ENCODE results near the gene PDZD7.

DNA sequence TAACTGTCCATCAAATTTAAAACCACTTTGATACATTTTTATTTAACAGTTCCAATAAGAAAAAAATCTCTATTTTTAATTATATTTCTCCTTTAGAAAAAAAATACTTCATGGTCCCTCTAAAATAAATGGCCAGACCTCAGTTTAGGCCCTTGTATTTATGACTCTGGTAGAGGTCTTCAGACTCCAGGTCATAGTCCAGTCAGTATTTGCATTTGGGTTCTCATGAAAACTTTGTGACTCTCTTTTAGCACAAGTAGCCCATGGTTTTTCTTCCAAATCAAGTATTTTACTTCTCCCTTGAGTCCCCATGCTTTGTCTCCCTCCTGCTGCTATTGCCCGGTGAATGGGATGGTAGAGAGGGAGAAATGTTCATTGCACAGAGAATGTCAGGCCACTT, 67.1 kb downstream of the PDZD7 start:
- TF ChIP-seq, protein P1, sequence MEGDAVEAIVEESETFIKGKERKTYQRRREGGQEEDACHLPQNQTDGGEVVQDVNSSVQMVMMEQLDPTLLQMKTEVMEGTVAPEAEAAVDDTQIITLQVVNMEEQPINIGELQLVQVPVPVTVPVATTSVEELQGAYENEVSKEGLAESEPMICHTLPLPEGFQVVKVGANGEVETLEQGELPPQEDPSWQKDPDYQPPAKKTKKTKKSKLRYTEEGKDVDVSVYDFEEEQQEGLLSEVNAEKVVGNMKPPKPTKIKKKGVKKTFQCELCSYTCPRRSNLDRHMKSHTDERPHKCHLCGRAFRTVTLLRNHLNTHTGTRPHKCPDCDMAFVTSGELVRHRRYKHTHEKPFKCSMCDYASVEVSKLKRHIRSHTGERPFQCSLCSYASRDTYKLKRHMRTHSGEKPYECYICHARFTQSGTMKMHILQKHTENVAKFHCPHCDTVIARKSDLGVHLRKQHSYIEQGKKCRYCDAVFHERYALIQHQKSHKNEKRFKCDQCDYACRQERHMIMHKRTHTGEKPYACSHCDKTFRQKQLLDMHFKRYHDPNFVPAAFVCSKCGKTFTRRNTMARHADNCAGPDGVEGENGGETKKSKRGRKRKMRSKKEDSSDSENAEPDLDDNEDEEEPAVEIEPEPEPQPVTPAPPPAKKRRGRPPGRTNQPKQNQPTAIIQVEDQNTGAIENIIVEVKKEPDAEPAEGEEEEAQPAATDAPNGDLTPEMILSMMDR (conservative IDR thresholded peaks at IDR 0.05), result no peak
- no peak for TF ChIP-seq ZFX (IDR thresholded peaks at IDR 0.05)
